GM21367 (cell line): Measurements from ENCODE around the gene DCTN2.

ENCODE experiments used
- ATAC-seq: cut with Tn5 transposase; IDR thresholded peaks from one replicate; pipeline ENCODE4 v1.9.1; 2021; ENCODE audit not compliant: unreplicated experiment

Gene DCTN2

GRCh38 chr12:57491393-57492280 is 55.4 kb downstream of the DCTN2 start:
- ATAC-seq: no peak

GRCh38 chr12:57490126-57490525 is 56.9 kb downstream of the DCTN2 start:
- ATAC-seq: no peak

- ATAC-seq: no peak
Observed at GRCh38 chr12:57489157-57489641, 57.8 kb downstream of the DCTN2 start.

- no peak for ATAC-seq
Observed at GRCh38 chr12:57488402-57489156, 58.4 kb downstream of the DCTN2 start.

- peak; percentile 95 for ATAC-seq
Observed at GRCh38 chr12:57487597-57488401, 59.2 kb downstream of the DCTN2 start, which contains the start of gene MARS1. Gene MARS1, plus strand, starts transcription at chr12:57488068. Its CDS starts 23 bp downstream, at chr12:57488091.

GRCh38 chr12:57487055-57487596 is 59.9 kb downstream of the DCTN2 start:
- ATAC-seq: no peak

GRCh38 chr12:57485695-57486094 is 61.3 kb downstream of the DCTN2 start:
- ATAC-seq: no peak

- ATAC-seq: no peak
Observed at GRCh38 chr12:57483466-57483865, 63.5 kb downstream of the DCTN2 start.

GRCh38 chr12:57481671-57482070 is 65.3 kb downstream of the DCTN2 start:
- ATAC-seq: no peak
